Fibroblast of skin of left biceps (primary cell): Measurements from ENCODE around the gene USP34.
"Not testable (repeated sequence)": the region's sequence is repeated elsewhere in the genome, so short reads cannot be mapped to it uniquely, and the experiment has no call there.

Source experiments
- DNase-seq, 2 experiments: peaks; one replicate each; pipeline ENCODE4 v3.0.0-alpha.2; 2013; ENCODE audit warnings: low read depth in 2 of 2

USP34 gene

GRCh38 chr2:61470965-61471904 is at the start of gene USP34:
Gene USP34 (minus strand): TSS chr2:61471087. CDS start chr2:61470692, 395 bp downstream.
- DNase-seq: peak; percentile 89 to 92

- DNase-seq: no peak
Observed at GRCh38 chr2:61520261-61520660, 49.4 kb upstream of the USP34 start.

GRCh38 chr2:61512768-61513398 is 42.0 kb upstream of the USP34 start:
- DNase-seq: no peak

- DNase-seq: no peak
Observed at GRCh38 chr2:61510674-61511671, 40.1 kb upstream of the USP34 start.

- DNase-seq: no peak
Observed at GRCh38 chr2:61504949-61505348, 34.1 kb upstream of the USP34 start.

GRCh38 chr2:61499060-61499459 is 28.2 kb upstream of the USP34 start:
- DNase-seq: no peak

GRCh38 chr2:61493523-61493942 is 22.6 kb upstream of the USP34 start:
- peak in 1 of 2 experiments; percentile 17 for DNase-seq

- DNase-seq: no peak
Observed at GRCh38 chr2:61492476-61492875, 21.6 kb upstream of the USP34 start.

GRCh38 chr2:61485281-61485680 is 14.4 kb upstream of the USP34 start:
- no peak for DNase-seq

GRCh38 chr2:61478086-61478485 is 7.2 kb upstream of the USP34 start:
- no peak for DNase-seq

GRCh38 chr2:61476929-61477589 is 6.2 kb upstream of the USP34 start:
- not testable (repeated sequence) for DNase-seq

GRCh38 chr2:61471905-61472805 is 1.3 kb upstream of the USP34 start:
- DNase-seq: no peak

- DNase-seq: peak in 1 of 2 experiments; percentile 53
Observed at GRCh38 chr2:61470122-61470951, 550 bp downstream of the USP34 start.

- DNase-seq: no peak
Observed at GRCh38 chr2:61469424-61470121, 1.3 kb downstream of the USP34 start.

GRCh38 chr2:61468231-61468630 is 2.7 kb downstream of the USP34 start:
- DNase-seq: not testable (repeated sequence)

- DNase-seq: no peak
Observed at GRCh38 chr2:61465045-61465444, 5.8 kb downstream of the USP34 start.

- no peak for DNase-seq
Observed at GRCh38 chr2:61463769-61464475, 7.0 kb downstream of the USP34 start.

GRCh38 chr2:61461404-61461803 is 9.5 kb downstream of the USP34 start:
- DNase-seq: no peak
